ENCODE results near the gene MCRS1. TPM values are rescaled to one million over a fixed set of nuclear protein-coding genes. Genes with fewer than 3 reads are reported as not detected.
"Not testable (repeated sequence)": the region's sequence is repeated elsewhere in the genome, so short reads cannot be mapped to it uniquely, and the experiment has no call there.

Gene MCRS1
- total RNA-seq, 2 donors from 2014 or later: 64.9 to 89.8 TPM

GRCh38 chr12:49537752-49538509 is 30.0 kb downstream of the MCRS1 start:
- H3K4me3 Mint-ChIP-seq: peak overlapping the region; percentile 34
- DNase-seq (ENCODE audit: low spot score) (no peak), ATAC-seq (peak in 1 of 2 donors; percentile 5)
- peaks cover 19 to 22% of the 10 kb centered on the region in 2 donors for H3K27me3 Mint-ChIP-seq
- H3K4me1 Mint-ChIP-seq (ENCODE audit: low read depth in 2 of 2): peaks cover 0 to 11% of the 10 kb centered on the region in 2 donors
- H3K36me3 Mint-ChIP-seq: no peaks in the 10 kb centered on the region
- no peak overlapping the region for H3K27ac Mint-ChIP-seq
- no peaks in the 10 kb centered on the region for H3K9me3 Mint-ChIP-seq

- no peaks in the 10 kb centered on the region for H3K9me3 Mint-ChIP-seq
These were observed 30.7 kb downstream of the MCRS1 start for GRCh38 chr12:49537231-49537751.

GRCh38 chr12:49536526-49537071 is 31.3 kb downstream of the MCRS1 start:
- Mint-ChIP-seq H3K36me3 (no peaks in the 10 kb centered on the region), H3K4me3 (no peak overlapping the region), H3K4me1 (ENCODE audit: low read depth in 2 of 2) (peaks cover 0 to 11% of the 10 kb centered on the region in 2 donors), H3K9me3 (no peaks in the 10 kb centered on the region), H3K27ac (no peak overlapping the region), H3K27me3 (peaks cover 16 to 22% of the 10 kb centered on the region in 2 donors)
- no peak for ATAC-seq
- no peak for DNase-seq (ENCODE audit: low spot score)

More at GRCh38 chr12:49537231-49537751, 30.7 kb downstream of the MCRS1 start:
- ATAC-seq (no peak), DNase-seq (ENCODE audit: low spot score) (no peak)
- Mint-ChIP-seq H3K4me3 (no peak overlapping the region), H3K4me1 (ENCODE audit: low read depth in 2 of 2) (peaks cover 0 to 11% of the 10 kb centered on the region in 2 donors), H3K36me3 (no peaks in the 10 kb centered on the region), H3K27ac (no peak overlapping the region), H3K27me3 (peaks cover 18 to 22% of the 10 kb centered on the region in 2 donors)

- Mint-ChIP-seq H3K27ac (no peak overlapping the region), H3K36me3 (no peaks in the 10 kb centered on the region), H3K4me1 (ENCODE audit: low read depth in 2 of 2) (peaks cover 0 to 8% of the 10 kb centered on the region in 2 donors), H3K9me3 (no peaks in the 10 kb centered on the region), H3K27me3 (peaks cover 13 to 22% of the 10 kb centered on the region in 2 donors), H3K4me3 (no peak overlapping the region)
- ATAC-seq: no peak
- no peak for DNase-seq (ENCODE audit: low spot score)
These were observed 31.9 kb downstream of the MCRS1 start for GRCh38 chr12:49535921-49536525.

GRCh38 chr12:49534731-49535278 is 33.1 kb downstream of the MCRS1 start:
- Mint-ChIP-seq H3K27me3 (peaks cover 10 to 15% of the 10 kb centered on the region in 2 donors), H3K27ac (no peak overlapping the region), H3K4me1 (ENCODE audit: low read depth in 2 of 2) (peaks cover 0 to 3% of the 10 kb centered on the region in 2 donors), H3K4me3 (no peak overlapping the region), H3K9me3 (no peaks in the 10 kb centered on the region), H3K36me3 (no peaks in the 10 kb centered on the region)
- DNase-seq (ENCODE audit: low spot score): no peak
- ATAC-seq: no peak

GRCh38 chr12:49534122-49534521 is 33.8 kb downstream of the MCRS1 start:
- peaks cover 10 to 15% of the 10 kb centered on the region in 2 donors for H3K27me3 Mint-ChIP-seq
- H3K36me3 Mint-ChIP-seq; H3K4me3 Mint-ChIP-seq; H3K9me3 Mint-ChIP-seq; DNase-seq (ENCODE audit: low spot score); H3K4me1 Mint-ChIP-seq (ENCODE audit: low read depth in 2 of 2); H3K27ac Mint-ChIP-seq; ATAC-seq: not testable (repeated sequence)

GRCh38 chr12:49533331-49533730 is 34.6 kb downstream of the MCRS1 start:
- no peak overlapping the region for H3K27ac Mint-ChIP-seq
- peaks cover 10 to 15% of the 10 kb centered on the region in 2 donors for H3K27me3 Mint-ChIP-seq
- no peaks in the 10 kb centered on the region for H3K9me3 Mint-ChIP-seq
- DNase-seq (ENCODE audit: low spot score) (no peak), ATAC-seq (no peak)
- H3K4me3 Mint-ChIP-seq: no peak overlapping the region
- no peaks in the 10 kb centered on the region for H3K36me3 Mint-ChIP-seq
- peaks cover 0 to 3% of the 10 kb centered on the region in 2 donors for H3K4me1 Mint-ChIP-seq (ENCODE audit: low read depth in 2 of 2)

- no peaks in the 10 kb centered on the region for H3K36me3 Mint-ChIP-seq
- H3K27ac Mint-ChIP-seq: no peak overlapping the region
- peaks cover 5 to 7% of the 10 kb centered on the region in 2 donors for H3K27me3 Mint-ChIP-seq
- no peak overlapping the region for H3K4me3 Mint-ChIP-seq
- H3K9me3 Mint-ChIP-seq: no peaks in the 10 kb centered on the region
- DNase-seq (ENCODE audit: low spot score) (no peak), ATAC-seq (no peak)
- H3K4me1 Mint-ChIP-seq (ENCODE audit: low read depth in 2 of 2): no peaks in the 10 kb centered on the region
These were observed 36.2 kb downstream of the MCRS1 start for GRCh38 chr12:49531745-49532144.

GRCh38 chr12:49529414-49529813 is 38.5 kb downstream of the MCRS1 start:
- Mint-ChIP-seq H3K36me3 (peaks cover 12% of the 10 kb centered on the region), H3K4me1 (ENCODE audit: low read depth in 2 of 2) (no peaks in the 10 kb centered on the region), H3K4me3 (no peak overlapping the region), H3K9me3 (no peaks in the 10 kb centered on the region), H3K27ac (no peak overlapping the region), H3K27me3 (no peaks in the 10 kb centered on the region)
- DNase-seq (ENCODE audit: low spot score) (no peak), ATAC-seq (no peak)

GRCh38 chr12:49527361-49528130 is 40.4 kb downstream of the MCRS1 start:
- no peak for DNase-seq (ENCODE audit: low spot score)
- no peak overlapping the region for H3K27ac Mint-ChIP-seq
- peaks cover 12% of the 10 kb centered on the region for H3K36me3 Mint-ChIP-seq
- ATAC-seq: no peak
- H3K9me3 Mint-ChIP-seq: no peaks in the 10 kb centered on the region
- H3K27me3 Mint-ChIP-seq: no peaks in the 10 kb centered on the region
- no peak overlapping the region for H3K4me3 Mint-ChIP-seq
- H3K4me1 Mint-ChIP-seq (ENCODE audit: low read depth in 2 of 2): no peaks in the 10 kb centered on the region

GRCh38 chr12:49525942-49526341 is 42.0 kb downstream of the MCRS1 start:
- ATAC-seq (no peak), DNase-seq (ENCODE audit: low spot score) (no peak)
- Mint-ChIP-seq H3K36me3 (peaks cover 12% of the 10 kb centered on the region), H3K27ac (no peak overlapping the region), H3K27me3 (no peaks in the 10 kb centered on the region), H3K4me3 (no peak overlapping the region), H3K9me3 (no peaks in the 10 kb centered on the region), H3K4me1 (ENCODE audit: low read depth in 2 of 2) (no peaks in the 10 kb centered on the region)

- DNase-seq (ENCODE audit: low spot score) (no peak), ATAC-seq (no peak)
- no peak overlapping the region for H3K27ac Mint-ChIP-seq
- H3K4me1 Mint-ChIP-seq (ENCODE audit: low read depth in 2 of 2): no peaks in the 10 kb centered on the region
- H3K9me3 Mint-ChIP-seq: no peaks in the 10 kb centered on the region
- H3K27me3 Mint-ChIP-seq: no peaks in the 10 kb centered on the region
- peaks cover 12% of the 10 kb centered on the region for H3K36me3 Mint-ChIP-seq
- no peak overlapping the region for H3K4me3 Mint-ChIP-seq
These were observed 43.1 kb downstream of the MCRS1 start for GRCh38 chr12:49524660-49525324.

- H3K27ac Mint-ChIP-seq: no peak overlapping the region
These were observed 46.6 kb downstream of the MCRS1 start for GRCh38 chr12:49521389-49521788.

More at GRCh38 chr12:49521389-49521788, 46.6 kb downstream of the MCRS1 start:
- no peaks in the 10 kb centered on the region for H3K9me3 Mint-ChIP-seq
- peaks cover 12% of the 10 kb centered on the region for H3K36me3 Mint-ChIP-seq
- DNase-seq (ENCODE audit: low spot score): no peak
- no peak overlapping the region for H3K4me3 Mint-ChIP-seq
- H3K27me3 Mint-ChIP-seq: no peaks in the 10 kb centered on the region
- no peaks in the 10 kb centered on the region for H3K4me1 Mint-ChIP-seq (ENCODE audit: low read depth in 2 of 2)
- no peak for ATAC-seq

Data from natural killer cell treated with Interleukin-12 subunit alpha and Interleukin-12 subunit beta and Interleukin-15 and Interleukin-18, amount 100 ng/mL, for 72 hours (primary cell).